ENCODE data around the gene TECPR2. TPM values are rescaled to one million over a fixed set of nuclear protein-coding genes. Genes with fewer than 3 reads are reported as not detected.

TECPR2 gene
- polyA plus RNA-seq, 1 experiment, result 12.4 TPM

DNA sequence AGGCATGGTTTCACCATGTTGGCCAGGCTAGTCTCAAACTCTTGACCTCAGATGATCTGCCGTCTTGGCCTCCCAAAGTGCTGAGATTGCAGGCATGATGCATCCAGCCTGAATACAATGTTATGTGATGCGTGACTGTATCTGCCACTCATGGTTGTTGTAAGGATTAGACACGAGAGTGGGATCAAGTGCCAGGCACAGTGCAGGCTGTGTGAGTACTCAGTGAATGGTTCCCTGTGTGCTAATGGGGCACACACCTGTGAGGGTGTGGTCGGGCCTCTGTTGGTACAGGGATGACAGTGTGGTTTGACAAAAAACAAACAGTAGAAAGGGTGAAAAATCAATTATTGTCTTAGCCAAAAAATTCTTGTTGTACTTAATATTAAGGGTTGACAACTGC, 61.8 kb downstream of the TECPR2 start:
- CTCF ChIA-PET, result no interaction called here
- H3K27me3 ChIP-seq (ENCODE audit: control insufficient read depth, insufficient read depth, low read length), result no peaks in the 10 kb centered on the region
- TF ChIP-seq, protein P1, sequence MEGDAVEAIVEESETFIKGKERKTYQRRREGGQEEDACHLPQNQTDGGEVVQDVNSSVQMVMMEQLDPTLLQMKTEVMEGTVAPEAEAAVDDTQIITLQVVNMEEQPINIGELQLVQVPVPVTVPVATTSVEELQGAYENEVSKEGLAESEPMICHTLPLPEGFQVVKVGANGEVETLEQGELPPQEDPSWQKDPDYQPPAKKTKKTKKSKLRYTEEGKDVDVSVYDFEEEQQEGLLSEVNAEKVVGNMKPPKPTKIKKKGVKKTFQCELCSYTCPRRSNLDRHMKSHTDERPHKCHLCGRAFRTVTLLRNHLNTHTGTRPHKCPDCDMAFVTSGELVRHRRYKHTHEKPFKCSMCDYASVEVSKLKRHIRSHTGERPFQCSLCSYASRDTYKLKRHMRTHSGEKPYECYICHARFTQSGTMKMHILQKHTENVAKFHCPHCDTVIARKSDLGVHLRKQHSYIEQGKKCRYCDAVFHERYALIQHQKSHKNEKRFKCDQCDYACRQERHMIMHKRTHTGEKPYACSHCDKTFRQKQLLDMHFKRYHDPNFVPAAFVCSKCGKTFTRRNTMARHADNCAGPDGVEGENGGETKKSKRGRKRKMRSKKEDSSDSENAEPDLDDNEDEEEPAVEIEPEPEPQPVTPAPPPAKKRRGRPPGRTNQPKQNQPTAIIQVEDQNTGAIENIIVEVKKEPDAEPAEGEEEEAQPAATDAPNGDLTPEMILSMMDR (IDR thresholded peaks at IDR 0.05; ENCODE audit: low read depth, low read length), result no peak
- POLR2A ChIA-PET, result no interaction called here
- H3K4me3 ChIP-seq (ENCODE audit: low read depth, low read length), result no peak overlapping the region
- H3K27ac ChIP-seq (ENCODE audit: low read depth, low read length), result no peak overlapping the region
- no peaks in the 10 kb centered on the region for H3K9me3 ChIP-seq (ENCODE audit: control insufficient read depth, insufficient read depth, low read length)
- no peak for DNase-seq (ENCODE audit: low read depth, low spot score)

DNA sequence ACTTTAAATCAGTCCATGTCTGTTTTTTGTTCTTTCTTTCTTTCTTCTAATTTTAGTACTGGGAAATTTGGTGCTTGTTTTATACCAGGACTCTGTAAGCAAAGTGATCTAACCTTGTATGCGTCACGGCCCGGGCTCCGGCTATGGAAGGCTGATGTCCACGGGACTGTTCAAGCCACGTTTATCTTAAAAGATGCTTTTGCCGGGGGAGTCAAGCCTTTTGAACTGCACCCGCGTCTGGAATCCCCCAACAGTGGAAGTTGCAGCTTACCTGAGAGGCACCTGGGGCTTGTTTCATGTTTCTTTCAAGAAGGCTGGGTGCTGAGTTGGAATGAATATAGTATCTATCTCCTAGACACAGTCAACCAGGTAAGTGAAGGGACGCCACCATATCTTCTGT, 62.2 kb downstream of the TECPR2 start:
- Histone ChIP-seq H3K27ac (ENCODE audit: low read depth, low read length) (no peak overlapping the region), H3K4me3 (ENCODE audit: low read depth, low read length) (no peak overlapping the region), H3K9me3 (ENCODE audit: control insufficient read depth, insufficient read depth, low read length) (no peaks in the 10 kb centered on the region), H3K27me3 (ENCODE audit: control insufficient read depth, insufficient read depth, low read length) (no peaks in the 10 kb centered on the region)
- ChIA-PET POLR2A (no interaction called here), CTCF (no interaction called here)
- DNase-seq (ENCODE audit: low read depth, low spot score), result no peak
- TF ChIP-seq, protein P1 (IDR thresholded peaks at IDR 0.05; ENCODE audit: low read depth, low read length), result no peak

DNA sequence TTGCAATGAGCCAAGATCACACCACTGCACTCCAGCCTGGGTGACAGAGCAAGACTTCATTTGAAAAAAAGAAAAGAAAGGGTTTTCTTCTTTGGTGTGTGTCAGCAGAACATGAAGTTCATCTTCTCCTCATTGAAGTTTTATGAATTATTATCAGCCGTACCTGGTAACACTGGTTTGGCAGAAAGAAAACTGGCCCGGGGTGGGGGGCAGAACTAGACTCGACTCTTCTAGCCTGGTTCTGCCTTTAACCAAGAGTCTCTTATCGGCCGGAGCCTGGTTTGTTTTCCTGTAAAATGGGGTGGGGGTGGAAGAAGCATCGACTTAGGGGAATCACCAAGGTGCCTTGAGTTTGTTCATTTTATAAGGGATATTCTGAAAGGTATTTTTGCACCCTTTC, 64.1 kb downstream of the TECPR2 start:
- no peaks in the 10 kb centered on the region for H3K9me3 ChIP-seq (ENCODE audit: control insufficient read depth, insufficient read depth, low read length)
- H3K4me3 ChIP-seq (ENCODE audit: low read depth, low read length), result no peak overlapping the region
- POLR2A ChIA-PET, result no interaction called here
- H3K27me3 ChIP-seq (ENCODE audit: control insufficient read depth, insufficient read depth, low read length), result no peaks in the 10 kb centered on the region
- DNase-seq (ENCODE audit: low read depth, low spot score), result no peak
- CTCF ChIA-PET, result no interaction called here
- no peak overlapping the region for H3K27ac ChIP-seq (ENCODE audit: low read depth, low read length)
- TF ChIP-seq, protein P1 (IDR thresholded peaks at IDR 0.05; ENCODE audit: low read depth, low read length), result no peak

DNA sequence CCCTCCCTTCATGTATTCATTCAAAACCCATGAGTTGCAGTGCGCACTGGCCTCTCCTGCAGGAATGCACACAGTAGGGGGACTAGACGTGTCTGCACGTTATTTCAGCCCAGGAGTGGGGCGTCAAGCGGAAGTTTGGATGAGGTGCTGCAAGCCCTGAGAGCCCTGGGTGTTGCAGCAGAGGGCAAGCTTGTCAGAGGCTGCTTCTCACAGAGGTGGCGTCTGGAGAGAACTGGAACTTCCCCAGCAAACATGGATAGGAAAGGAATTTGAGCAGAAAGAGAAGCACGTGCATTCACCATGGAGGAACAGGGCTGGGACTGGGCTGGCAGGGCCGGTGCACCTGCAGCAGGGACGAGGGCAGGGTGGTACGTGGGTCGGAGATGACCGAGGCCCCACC, 64.9 kb downstream of the TECPR2 start:
- no peak overlapping the region for H3K4me3 ChIP-seq (ENCODE audit: low read depth, low read length)
- H3K27ac ChIP-seq (ENCODE audit: low read depth, low read length), result no peak overlapping the region
- ChIA-PET CTCF (interaction anchor here (1.0 kb wide), 1 partner anchor 11 kb away, joined by 3 read pairs; no protein-coding TSS in a partner anchor), POLR2A (no interaction called here)
- no peak for DNase-seq (ENCODE audit: low read depth, low spot score)
- TF ChIP-seq, protein P1 (IDR thresholded peaks at IDR 0.05; ENCODE audit: low read depth, low read length), result no peak
- H3K9me3 ChIP-seq (ENCODE audit: control insufficient read depth, insufficient read depth, low read length), result no peaks in the 10 kb centered on the region
- H3K27me3 ChIP-seq (ENCODE audit: control insufficient read depth, insufficient read depth, low read length), result no peaks in the 10 kb centered on the region

DNA sequence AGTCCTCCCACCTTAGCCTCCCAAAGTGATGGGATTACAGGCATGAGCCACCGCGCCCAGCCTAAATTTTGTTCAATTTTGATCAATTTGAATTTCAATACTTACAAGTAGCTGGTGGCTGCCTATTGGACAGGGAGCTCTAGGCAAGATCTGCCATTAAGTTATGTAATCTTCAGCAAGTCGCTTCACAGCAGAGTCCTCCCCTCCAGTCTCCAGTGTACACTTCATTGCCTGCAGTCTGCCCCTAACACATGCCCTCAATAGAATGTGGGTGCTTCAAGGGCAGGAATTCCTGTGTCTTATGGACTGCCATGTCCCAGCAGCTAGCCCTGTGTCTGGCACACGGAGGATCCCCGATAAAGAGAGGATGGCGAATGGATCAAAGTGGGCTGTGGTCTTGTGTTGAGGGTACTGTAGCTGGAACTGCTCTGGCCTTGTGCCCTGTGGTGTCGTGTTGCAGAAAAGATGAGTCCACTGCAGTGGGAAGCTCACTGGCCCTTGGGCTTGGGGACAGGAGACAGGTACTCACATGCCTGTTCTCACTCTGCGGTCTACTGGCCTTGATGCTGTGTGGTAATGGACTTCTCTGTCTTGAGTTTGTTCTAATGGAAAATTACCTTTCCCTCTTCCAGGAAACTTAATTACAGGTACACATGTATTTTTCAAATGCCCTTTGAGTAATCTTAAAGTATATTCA, 67.6 kb downstream of the TECPR2 start:
- Histone ChIP-seq H3K27me3 (ENCODE audit: control insufficient read depth, insufficient read depth, low read length) (no peaks in the 10 kb centered on the region), H3K4me3 (ENCODE audit: low read depth, low read length) (no peak overlapping the region), H3K9me3 (ENCODE audit: control insufficient read depth, insufficient read depth, low read length) (no peaks in the 10 kb centered on the region), H3K27ac (ENCODE audit: low read depth, low read length) (no peak overlapping the region)
- DNase-seq (ENCODE audit: low read depth, low spot score), result no peak
- TF ChIP-seq, protein P1 (IDR thresholded peaks at IDR 0.05; ENCODE audit: low read depth, low read length), result no peak
- POLR2A ChIA-PET, result no interaction called here
- CTCF ChIA-PET, result interaction anchor here (0.6 to 1.1 kb wide), 2 partner anchors 8 to 78 kb away, joined by 4 to 5 read pairs; no protein-coding TSS in a partner anchor
